NB4 (cell line): ENCODE results near the gene CYP46A1.
"Not testable (repeated sequence)": the region's sequence is repeated elsewhere in the genome, so short reads cannot be mapped to it uniquely, and the experiment has no call there.

Experiments
- DNase-seq: peaks from one replicate; pipeline ENCODE4 v3.0.0; 2010; ENCODE audit warnings: low read depth
- H3K4me3 ChIP-seq: one replicate; pipeline ENCODE4 v1.5.1; 2011; ENCODE audit warnings: mild to moderate bottlenecking, low read depth, low read length, moderate library complexity
- CTCF ChIP-seq: IDR thresholded peaks from one replicate; pipeline ENCODE4 v1.5.1; 2012; ENCODE audit warnings: low read depth, low read length
- MYC ChIP-seq: IDR thresholded peaks from 2 replicates; pipeline ENCODE4 v1.6.1; 2011; ENCODE audit warnings: low read depth, low read length
- POLR2A ChIP-seq: IDR thresholded peaks from 2 replicates; pipeline ENCODE4 v1.6.1; 2011; ENCODE audit warnings: mild to moderate bottlenecking; ENCODE audit not compliant: insufficient read length; ENCODE audit errors: extremely low read depth
- TF ChIP-seq, protein P1 (sequence below): IDR thresholded peaks from 2 replicates; pipeline ENCODE4 v1.6.1; 2011; ENCODE audit warnings: low read depth, low read length

The CYP46A1 gene

DNA sequence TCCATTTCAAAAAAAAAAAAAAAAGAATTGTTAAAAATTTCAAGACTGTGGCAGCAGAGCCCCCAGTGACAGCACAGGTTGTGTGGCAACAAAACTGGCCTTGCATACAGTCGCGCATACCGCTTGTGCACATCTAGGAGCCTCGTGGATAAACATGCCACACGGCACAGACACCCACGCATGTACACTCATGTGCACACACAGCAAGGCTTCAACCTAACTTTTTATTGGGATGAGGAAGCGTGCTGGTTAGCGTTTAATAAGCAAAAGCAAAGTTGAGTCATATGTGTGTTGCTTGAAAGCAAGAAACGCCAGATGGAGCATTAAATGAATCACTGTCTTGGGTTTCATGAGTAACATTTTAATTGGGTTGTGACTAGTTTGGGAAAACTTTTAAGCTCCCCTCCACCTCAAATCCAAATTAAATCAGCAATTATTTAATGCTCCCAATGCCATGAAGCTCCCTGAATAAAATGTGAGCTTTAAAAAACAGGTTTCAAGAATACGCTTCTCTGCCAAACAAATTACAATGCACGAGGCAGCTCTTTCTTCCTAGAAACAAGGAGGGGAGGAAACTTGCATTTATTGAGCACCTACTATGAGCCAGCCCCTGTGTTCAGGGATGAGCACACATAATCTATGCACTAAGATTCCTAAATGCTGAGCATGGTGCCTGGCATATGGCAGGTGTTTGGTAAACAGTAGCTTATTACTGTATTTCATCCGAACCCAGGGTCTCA is 73.4 kb downstream of the CYP46A1 start:
- TF ChIP-seq, protein P1, sequence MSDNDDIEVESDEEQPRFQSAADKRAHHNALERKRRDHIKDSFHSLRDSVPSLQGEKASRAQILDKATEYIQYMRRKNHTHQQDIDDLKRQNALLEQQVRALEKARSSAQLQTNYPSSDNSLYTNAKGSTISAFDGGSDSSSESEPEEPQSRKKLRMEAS, result no peak
- TF ChIP-seq CTCF, result no peak
- no peak for TF ChIP-seq POLR2A
- TF ChIP-seq MYC, result no peak
- no peak for DNase-seq
- no peak overlapping the region for H3K4me3 ChIP-seq

GRCh38 chr14:99758121-99758821 is 74.2 kb downstream of the CYP46A1 start:
- DNase-seq, result no peak
- TF ChIP-seq, protein P1, result no peak
- TF ChIP-seq CTCF (no peak), POLR2A (no peak), MYC (no peak)
- H3K4me3 ChIP-seq, result no peak overlapping the region

- H3K4me3 ChIP-seq, result no peak overlapping the region
These were observed 74.9 kb downstream of the CYP46A1 start for GRCh38 chr14:99758872-99759545.

DNA sequence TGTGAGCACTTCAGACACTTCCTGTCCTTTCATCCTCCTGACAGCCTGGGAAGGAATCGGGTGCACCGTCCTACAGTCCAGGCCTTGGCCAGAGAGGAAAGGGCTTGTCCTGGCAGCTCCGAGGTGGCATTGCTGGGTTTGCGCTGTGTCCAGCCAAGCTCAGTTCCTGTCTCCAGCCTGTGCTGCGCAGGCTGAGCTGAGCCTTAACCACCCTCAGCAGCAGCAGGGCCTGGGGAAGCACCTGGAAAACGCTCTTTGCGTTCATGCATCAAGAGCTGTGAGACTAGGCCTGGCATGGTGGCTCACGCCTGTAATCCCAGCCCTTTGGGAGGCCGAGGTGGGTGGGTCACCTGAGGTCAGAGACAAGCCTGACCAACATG is 75.4 kb downstream of the CYP46A1 start:
- TF ChIP-seq POLR2A, result no peak
- TF ChIP-seq MYC, result no peak
- TF ChIP-seq, protein P1, result no peak
- TF ChIP-seq CTCF, result no peak

More at GRCh38 chr14:99758872-99759545, 74.9 kb downstream of the CYP46A1 start:
- no peak for DNase-seq
- TF ChIP-seq CTCF, result no peak
- TF ChIP-seq, protein P1, result no peak
- no peak for TF ChIP-seq POLR2A
- TF ChIP-seq MYC, result no peak

GRCh38 chr14:99760817-99761216 is 76.7 kb downstream of the CYP46A1 start:
- H3K4me3 ChIP-seq, result no peak overlapping the region
- TF ChIP-seq CTCF (no peak), MYC (no peak), POLR2A (no peak)
- TF ChIP-seq, protein P1, result no peak
- no peak for DNase-seq

More for the DNA sequence above, 75.4 kb downstream of the CYP46A1 start:
- H3K4me3 ChIP-seq, result no peak overlapping the region
- no peak for DNase-seq

GRCh38 chr14:99762911-99763310 is 78.8 kb downstream of the CYP46A1 start:
- DNase-seq, H3K4me3 ChIP-seq: not testable (repeated sequence)
